ENCODE measurements around the gene VAV2. TPM values are rescaled to one million over a fixed set of nuclear protein-coding genes. Genes with fewer than 3 reads are reported as not detected.

VAV2 gene
- total and polyA plus RNA-seq, 4 donors, result 13.0 to 28.2 (median 16.3) TPM

DNA sequence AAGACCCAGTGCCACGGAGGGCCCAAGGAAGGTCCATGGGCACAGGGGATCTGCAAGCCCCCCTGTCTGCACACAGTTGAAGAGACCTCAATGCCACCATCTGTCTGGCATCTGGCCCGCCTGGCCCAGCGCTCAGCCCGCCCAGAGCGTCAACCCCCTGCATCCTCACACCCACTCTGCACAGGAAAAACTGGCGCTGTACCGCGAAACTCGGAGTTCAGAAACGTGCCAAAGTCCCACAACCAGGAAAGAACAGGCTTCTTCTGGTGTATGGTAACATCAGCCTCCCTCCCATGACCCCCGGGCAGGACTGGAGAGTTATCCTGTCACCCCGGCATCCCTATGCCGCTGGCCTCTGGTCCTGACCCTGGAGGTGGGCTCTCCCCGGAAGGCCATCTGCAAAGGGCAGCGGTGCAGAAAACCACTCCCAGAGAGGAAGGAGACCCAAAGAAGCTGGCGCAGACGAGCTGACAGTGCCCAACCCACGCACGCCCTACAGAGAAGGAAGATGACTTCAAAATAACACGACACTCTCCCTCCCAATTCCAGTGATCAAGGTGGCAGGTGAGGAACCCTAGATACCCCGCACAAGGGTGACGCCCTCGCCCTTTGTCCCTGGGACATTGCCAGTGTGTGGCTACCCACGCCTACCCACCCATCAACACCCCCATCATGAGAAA lies 18.9 kb downstream of the VAV2 start:
- Histone ChIP-seq H3K36me3 (ENCODE audit: control insufficient read depth in 4 of 4, insufficient read depth in 4 of 4, low read length in 4 of 4) (no peaks in the 10 kb centered on the region), H3K4me3 (no peak overlapping the region), H3K27me3 (ENCODE audit: control insufficient read depth in 3 of 3, insufficient read depth in 3 of 3, low read length in 2 of 3) (no peaks in the 10 kb centered on the region), H3K4me1 (ENCODE audit: control insufficient read depth in 5 of 5, insufficient read depth in 5 of 5, low read length in 5 of 5) (peaks cover 0 to 45% (median 21%) of the 10 kb centered on the region in 5 donors), H3K27ac (ENCODE audit: low read depth in 1 of 2, low read length in 1 of 2) (no peak overlapping the region), H3K9me3 (ENCODE audit: control insufficient read depth in 4 of 4, insufficient read depth in 3 of 4, low read length in 3 of 4) (no peaks in the 10 kb centered on the region), H3K9ac (ENCODE audit: insufficient read depth in 1 of 2, low read length in 2 of 2) (no peak overlapping the region)
- WGBS, 2 donors, result 79 to 83% methylated on average over 23 to 24 of the region's 24 CpGs
- TF ChIP-seq, protein P1, sequence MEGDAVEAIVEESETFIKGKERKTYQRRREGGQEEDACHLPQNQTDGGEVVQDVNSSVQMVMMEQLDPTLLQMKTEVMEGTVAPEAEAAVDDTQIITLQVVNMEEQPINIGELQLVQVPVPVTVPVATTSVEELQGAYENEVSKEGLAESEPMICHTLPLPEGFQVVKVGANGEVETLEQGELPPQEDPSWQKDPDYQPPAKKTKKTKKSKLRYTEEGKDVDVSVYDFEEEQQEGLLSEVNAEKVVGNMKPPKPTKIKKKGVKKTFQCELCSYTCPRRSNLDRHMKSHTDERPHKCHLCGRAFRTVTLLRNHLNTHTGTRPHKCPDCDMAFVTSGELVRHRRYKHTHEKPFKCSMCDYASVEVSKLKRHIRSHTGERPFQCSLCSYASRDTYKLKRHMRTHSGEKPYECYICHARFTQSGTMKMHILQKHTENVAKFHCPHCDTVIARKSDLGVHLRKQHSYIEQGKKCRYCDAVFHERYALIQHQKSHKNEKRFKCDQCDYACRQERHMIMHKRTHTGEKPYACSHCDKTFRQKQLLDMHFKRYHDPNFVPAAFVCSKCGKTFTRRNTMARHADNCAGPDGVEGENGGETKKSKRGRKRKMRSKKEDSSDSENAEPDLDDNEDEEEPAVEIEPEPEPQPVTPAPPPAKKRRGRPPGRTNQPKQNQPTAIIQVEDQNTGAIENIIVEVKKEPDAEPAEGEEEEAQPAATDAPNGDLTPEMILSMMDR (IDR thresholded peaks at IDR 0.05; ENCODE audit: control extremely low read depth, extremely low read depth), result no peak
- peak in 1 of 3 donors; percentile 23 for DNase-seq
- ATAC-seq (ENCODE audit: insufficient read depth, low FRiP score), result no peak

DNA sequence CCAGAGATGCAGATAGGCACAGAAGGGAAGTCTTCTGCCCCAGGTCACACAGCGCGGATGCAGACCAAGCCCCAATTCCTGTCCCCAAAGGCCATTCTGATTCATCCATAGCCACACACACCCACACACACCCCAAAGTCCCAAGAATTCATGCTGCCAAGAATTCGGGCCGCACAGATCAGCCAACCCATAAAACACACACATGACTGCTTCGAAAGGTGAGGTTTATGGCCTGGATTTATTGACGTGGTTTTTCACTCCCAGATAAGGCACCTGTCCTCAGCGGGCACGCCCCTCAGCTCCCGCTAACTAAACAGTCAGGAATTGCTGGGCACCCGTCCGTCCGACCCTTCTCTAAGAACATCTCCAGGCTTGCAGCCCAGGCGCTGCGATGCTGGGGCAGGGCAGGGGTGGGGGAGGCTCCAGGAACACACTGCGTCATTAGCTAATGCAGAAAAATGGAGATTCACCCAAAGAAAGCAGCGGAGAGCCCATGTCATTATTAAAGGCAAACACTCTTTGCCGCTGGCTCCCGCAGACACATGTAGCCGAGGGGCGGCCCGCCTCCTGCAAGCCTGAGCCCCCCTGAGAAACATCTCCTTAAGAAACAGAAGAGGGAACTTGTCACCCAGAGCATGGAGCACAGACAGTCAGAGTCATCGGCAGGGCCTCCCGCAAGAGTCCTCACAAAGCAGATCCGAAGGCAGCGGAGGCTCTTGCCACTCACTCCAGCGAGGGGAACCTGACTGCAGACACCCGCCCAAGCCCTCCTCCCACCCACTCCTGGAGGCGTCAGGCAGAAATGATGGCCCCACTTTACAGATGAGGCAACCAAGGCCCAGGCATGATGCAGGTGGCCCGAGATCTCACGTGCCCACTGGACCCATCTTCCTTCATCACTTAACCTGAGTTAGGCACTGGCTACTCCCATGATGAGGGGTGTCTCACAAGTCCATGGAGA lies 19.9 kb downstream of the VAV2 start:
- Histone ChIP-seq H3K4me1 (ENCODE audit: control insufficient read depth in 5 of 5, insufficient read depth in 5 of 5, low read length in 5 of 5) (peaks cover 0 to 45% (median 20%) of the 10 kb centered on the region in 5 donors), H3K4me3 (no peak overlapping the region), H3K27ac (ENCODE audit: low read depth in 1 of 2, low read length in 1 of 2) (no peak overlapping the region), H3K36me3 (ENCODE audit: control insufficient read depth in 4 of 4, insufficient read depth in 4 of 4, low read length in 4 of 4) (no peaks in the 10 kb centered on the region), H3K9me3 (ENCODE audit: control insufficient read depth in 4 of 4, insufficient read depth in 3 of 4, low read length in 3 of 4) (no peaks in the 10 kb centered on the region), H3K9ac (ENCODE audit: insufficient read depth in 1 of 2, low read length in 2 of 2) (no peak overlapping the region), H3K27me3 (ENCODE audit: control insufficient read depth in 3 of 3, insufficient read depth in 3 of 3, low read length in 2 of 3) (no peaks in the 10 kb centered on the region)
- no peak for ATAC-seq (ENCODE audit: insufficient read depth, low FRiP score)
- TF ChIP-seq, protein P1 (IDR thresholded peaks at IDR 0.05; ENCODE audit: control extremely low read depth, extremely low read depth), result no peak
- 87 to 94% methylated on average over 30 of the region's 30 CpGs for WGBS, 2 donors
- DNase-seq, result peak in 1 of 3 donors; percentile 15

DNA sequence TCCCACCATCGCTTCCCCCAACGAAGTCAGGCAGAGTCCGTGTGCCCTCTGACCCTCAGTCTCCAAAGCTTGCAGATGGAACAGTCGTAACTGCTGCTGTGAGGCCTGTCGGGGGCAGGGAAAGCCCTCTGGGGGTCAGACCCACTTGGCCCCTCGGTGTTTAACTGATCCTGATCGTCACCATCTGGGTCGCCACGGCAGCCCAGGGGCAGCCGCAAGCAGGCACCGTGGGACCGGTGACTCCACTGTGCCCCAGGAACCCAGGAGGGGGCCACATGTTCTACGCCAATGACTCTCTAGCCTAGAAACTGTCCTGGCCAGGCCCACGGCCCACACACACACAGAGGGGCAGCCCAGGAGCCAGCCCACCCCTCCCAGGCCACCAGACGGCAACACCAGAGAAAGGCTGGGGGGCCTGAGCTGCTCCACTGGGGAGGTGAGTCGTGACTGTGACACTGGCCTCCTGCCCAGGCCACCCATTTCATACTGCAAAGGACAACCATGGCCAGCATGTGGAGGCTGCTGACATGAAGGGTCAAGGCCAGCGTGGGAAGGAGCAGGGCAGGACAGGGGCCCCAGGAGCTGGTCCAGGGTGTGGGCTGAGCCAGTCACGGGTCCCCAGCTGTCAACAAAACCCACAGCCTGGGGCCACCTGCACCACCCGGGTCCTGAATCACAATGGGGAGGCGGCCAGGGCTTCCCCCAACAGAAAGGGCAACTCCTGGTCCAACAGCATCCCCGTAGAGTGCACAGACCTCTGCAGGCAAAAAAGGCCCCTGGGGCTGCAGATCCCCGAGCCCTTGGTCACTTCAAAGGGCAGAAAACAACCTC lies 20.8 kb downstream of the VAV2 start:
- no peak for ATAC-seq (ENCODE audit: insufficient read depth, low FRiP score)
- Histone ChIP-seq H3K4me3 (no peak overlapping the region), H3K27ac (ENCODE audit: low read depth in 1 of 2, low read length in 1 of 2) (no peak overlapping the region), H3K4me1 (ENCODE audit: control insufficient read depth in 5 of 5, insufficient read depth in 5 of 5, low read length in 5 of 5) (peaks cover 0 to 40% (median 20%) of the 10 kb centered on the region in 5 donors), H3K36me3 (ENCODE audit: control insufficient read depth in 4 of 4, insufficient read depth in 4 of 4, low read length in 4 of 4) (no peaks in the 10 kb centered on the region), H3K9ac (ENCODE audit: insufficient read depth in 1 of 2, low read length in 2 of 2) (no peak overlapping the region), H3K27me3 (ENCODE audit: control insufficient read depth in 3 of 3, insufficient read depth in 3 of 3, low read length in 2 of 3) (no peaks in the 10 kb centered on the region), H3K9me3 (ENCODE audit: control insufficient read depth in 4 of 4, insufficient read depth in 3 of 4, low read length in 3 of 4) (no peaks in the 10 kb centered on the region)
- 84 to 85% methylated on average over 22 of the region's 22 CpGs for WGBS, 2 donors
- DNase-seq, result peak in 1 of 3 donors; percentile 11
- TF ChIP-seq, protein P1 (IDR thresholded peaks at IDR 0.05; ENCODE audit: control extremely low read depth, extremely low read depth), result no peak
